Endothelial cell of umbilical vein (primary cell): ENCODE measurements around the gene ABTB2. TPM values are rescaled to one million over a fixed set of nuclear protein-coding genes. Genes with fewer than 3 reads are reported as not detected.

Source experiments
- BruUV-seq: library from RNA; stranded (reverse); fragments of 400-500 nt; replicated peaks from 2 replicates; lab custom pipeline; 2021; lab: Mats Ljungman, UMichigan
- CTCF ChIA-PET: fragments of 300-600, 350-600 bp; sonication (Branson Sonifier 250); formaldehyde crosslinking; loops from one replicate; lab custom pipeline; 2021; ENCODE audit warnings: antibody characterized with exemption, inconsistent platforms; lab: Charles Lee
- POLR2A ChIA-PET: fragments of 300-600, 350-600 bp; sonication (Branson Sonifier 250); formaldehyde crosslinking; loops from one replicate; lab custom pipeline; 2021; ENCODE audit warnings: antibody characterized with exemption, inconsistent platforms; lab: Charles Lee
- DNase-seq: peaks from one replicate; pipeline ENCODE4 v3.0.0-alpha.2; 2011; ENCODE audit warnings: low read depth, low spot score
- FAIRE-seq: peaks from 2 replicates; lab custom pipeline; 2011; peaks lifted over from hg19 to GRCh38; lab: Jason Lieb, UNC
- H2AFZ ChIP-seq: 2 replicates; pipeline ENCODE4 v1.6.0; 2012; ENCODE audit warnings: low read depth, low read length, control low read depth, inconsistent platforms
- H3K27ac ChIP-seq: 2 replicates; pipeline ENCODE4 v1.5.1; 2011; ENCODE audit warnings: low read depth, mild to moderate bottlenecking, control low read depth, low read length, moderate library complexity; ENCODE audit not compliant: insufficient read depth
- H3K27me3 ChIP-seq, 2 experiments: 2 replicates each; pipeline versions ENCODE4 v1.6.0 to v1.6.1; 2011; ENCODE audit warnings: low read length in 2 of 2, mixed read lengths in 1 of 2; ENCODE audit not compliant: control insufficient read depth in 2 of 2, insufficient read depth in 2 of 2
- H3K36me3 ChIP-seq, 2 experiments: 2 replicates in 1 of 2; 3 replicates in 1 of 2; pipeline ENCODE4 v1.5.1; 2011; ENCODE audit warnings: low read length in 2 of 2, mild to moderate bottlenecking in 1 of 2, moderate library complexity in 1 of 2; ENCODE audit not compliant: control insufficient read depth in 2 of 2, insufficient read depth in 2 of 2; ENCODE audit errors: extremely low read depth in 1 of 2
- H3K4me1 ChIP-seq: 3 replicates; pipeline ENCODE4 v1.5.1; 2011; ENCODE audit warnings: mild to moderate bottlenecking, low read length; ENCODE audit not compliant: control insufficient read depth, insufficient read depth; ENCODE audit errors: extremely low read depth
- H3K4me2 ChIP-seq: 2 replicates; pipeline ENCODE4 v1.6.1; 2011; ENCODE audit warnings: low read length, control low read depth, mixed read lengths; ENCODE audit not compliant: insufficient read depth
- H3K4me3 ChIP-seq, 3 experiments: fragments of 200-600 bp in 1 of 3; sonication (generic), shearing (Covaris generic) in 1 of 3; replicated peaks in 1 of 3; 2 replicates each; pipeline ENCODE4 v1.5.1; 2011 to 2016; ENCODE audit warnings: control low read depth in 3 of 3, low read length in 3 of 3, mild to moderate bottlenecking in 2 of 3, inconsistent platforms in 1 of 3, low read depth in 1 of 3, moderate library complexity in 1 of 3; ENCODE audit not compliant: insufficient read depth in 1 of 3
- H3K79me2 ChIP-seq: 2 replicates; pipeline ENCODE4 v1.6.0; 2012; ENCODE audit warnings: low read length, inconsistent platforms; ENCODE audit not compliant: control insufficient read depth, insufficient read depth
- H3K9ac ChIP-seq: replicated peaks from 2 replicates; pipeline ENCODE3; 2011; ENCODE audit warnings: low read length, control low read depth; ENCODE audit not compliant: insufficient read depth; ENCODE audit errors: extremely low read depth
- H3K9me1 ChIP-seq: replicated peaks from 3 replicates; pipeline ENCODE4 v1.6.0; 2011; ENCODE audit warnings: mild to moderate bottlenecking, low read length; ENCODE audit not compliant: control insufficient read depth, insufficient read depth; ENCODE audit errors: extremely low read depth
- H3K9me3 ChIP-seq: replicated peaks from 2 replicates; pipeline ENCODE4 v1.5.1; 2012; ENCODE audit warnings: low read length, inconsistent platforms; ENCODE audit not compliant: control insufficient read depth, insufficient read depth
- H4K20me1 ChIP-seq: replicated peaks from 2 replicates; pipeline ENCODE3; 2011; ENCODE audit warnings: mild to moderate bottlenecking, low read length; ENCODE audit not compliant: control insufficient read depth, insufficient read depth; ENCODE audit errors: extremely low read depth
- CTCF ChIP-seq, 2 donors: IDR thresholded peaks; 1 replicate in 1 of 2; 2 replicates in 1 of 2; pipeline ENCODE4 v1.5.1; 2011; ENCODE audit warnings: low read length in 2 of 2, mild to moderate bottlenecking in 2 of 2, moderate library complexity in 2 of 2, control low read depth in 1 of 2, inconsistent platforms in 1 of 2, low read depth in 1 of 2; ENCODE audit not compliant: insufficient read depth in 1 of 2; ENCODE audit errors: extremely low read depth in 1 of 2
- EZH2 ChIP-seq: IDR thresholded peaks from 2 replicates; pipeline ENCODE4 v1.6.1; 2012; ENCODE audit warnings: borderline replicate concordance, low read depth, mild to moderate bottlenecking, moderate library complexity, low read length, inconsistent platforms; ENCODE audit not compliant: severe bottlenecking
- FOS ChIP-seq: IDR thresholded peaks from 2 replicates; pipeline ENCODE4 v1.6.1; 2011; ENCODE audit warnings: mild to moderate bottlenecking, low read length, moderate library complexity, borderline replicate concordance; ENCODE audit not compliant: insufficient read depth
- GATA2 ChIP-seq: IDR thresholded peaks from 2 replicates; pipeline ENCODE4 v1.7.0; 2011; ENCODE audit warnings: low read depth, mild to moderate bottlenecking, moderate library complexity, mixed read lengths, low read length; ENCODE audit not compliant: insufficient read length, insufficient read depth
- JUN ChIP-seq: IDR thresholded peaks from 2 replicates; pipeline ENCODE4 v1.6.1; 2011; ENCODE audit warnings: borderline replicate concordance, low read depth; ENCODE audit not compliant: insufficient read length, insufficient read depth
- MAX ChIP-seq: IDR thresholded peaks from 2 replicates; pipeline ENCODE4 v1.6.1; 2011; ENCODE audit not compliant: insufficient read depth, insufficient read length
- MYC ChIP-seq: IDR thresholded peaks from one replicate; pipeline ENCODE4 v1.6.1; 2011; ENCODE audit warnings: mild to moderate bottlenecking, low read depth, low read length
- POLR2A ChIP-seq: IDR thresholded peaks from 2 replicates; pipeline ENCODE4 v1.6.1; 2012; ENCODE audit warnings: low read depth, mild to moderate bottlenecking, control low read depth, low read length
- POLR2AphosphoS5 ChIP-seq: IDR thresholded peaks from 2 replicates; pipeline ENCODE4 v1.6.1; 2012; ENCODE audit warnings: low read depth, mild to moderate bottlenecking, control low read depth, low read length, moderate library complexity; ENCODE audit not compliant: insufficient read depth
- dilution Hi-C: fragments of 300-500 bp; cut with MboI; formaldehyde crosslinking; loops from one replicate; pipeline ENCODE4 v1.15.0; 2019; ENCODE audit warnings: low sequenced_read_pairs; ENCODE audit not compliant: extremely low pct_ligation_motif_present
- intact Hi-C: fragments of 100-400 bp; cut with micrococcal nuclease; formaldehyde crosslinking; loops from one replicate; pipeline ENCODE4 v1.10.0; 2022
- polyA plus RNA-seq, 4 experiments: library from polyadenylated mRNA; depleted of rRNA in 3 of 4; stranded (reverse) in 3 of 4; unstranded in 1 of 4; fragments of >200 nt; gene quantifications; 2 replicates each; pipeline versions ENCODE4 v1.2.1 to v1.2.3, GENCODE V29; 2011 to 2012; ENCODE audit warnings: missing spikeins in 1 of 4
- total RNA-seq: library from RNA; stranded (reverse); gene quantifications from 2 replicates; pipeline ENCODE4 v1.2.3, GENCODE V29; 2021

The ABTB2 gene
- total and polyA plus RNA-seq, 2 donors (not counting 3 experiments of a cell fraction or from before 2014, with no cell fraction given) = 0.11 to 0.14 TPM

GRCh38 chr11:34278175-34278574, 79.6 kb downstream of the ABTB2 start:
- ChIA-PET POLR2A (no interaction called here), CTCF (no interaction called here)
- FAIRE-seq = no peak

More at GRCh38 chr11:34278175-34278574, 79.6 kb downstream of the ABTB2 start:
- intact Hi-C loops (no loop called here), dilution Hi-C loops (no loop called here)
- peaks cover 0 to 1% of the 10 kb centered on the region in 2 experiments for H3K27me3 ChIP-seq
- no peaks in the 10 kb centered on the region for H3K9me3 ChIP-seq
- no peak overlapping the region for H2AFZ ChIP-seq
- H3K79me2 ChIP-seq = no peaks in the 10 kb centered on the region
- TF ChIP-seq JUN (no peak), CTCF (IDR thresholded peaks at IDR 0.05; ENCODE audit: extremely low read depth in 1 of 2, insufficient read depth in 1 of 2, low read depth in 1 of 2, low read length in 2 of 2) (no peak), EZH2 (no peak), POLR2AphosphoS5 (no peak), MAX (no peak), POLR2A (no peak), FOS (no peak), GATA2 (no peak), MYC (no peak)
- no peaks in the 10 kb centered on the region for H4K20me1 ChIP-seq
- H3K27ac ChIP-seq = no peak overlapping the region
- H3K36me3 ChIP-seq = no peaks in the 10 kb centered on the region
- H3K4me2 ChIP-seq = no peak overlapping the region
- H3K4me3 ChIP-seq = no peak overlapping the region
- no peaks in the 10 kb centered on the region for H3K9me1 ChIP-seq
- H3K9ac ChIP-seq = no peak overlapping the region
- no peak for DNase-seq
- BruUV-seq = no TSS peak
- no peaks in the 10 kb centered on the region for H3K4me1 ChIP-seq
